Measurements from ENCODE around the gene NDUFA13. TPM values are rescaled to one million over a fixed set of nuclear protein-coding genes. Genes with fewer than 3 reads are reported as not detected.

NDUFA13 gene
- total RNA-seq, 1 donor from 2014 or later, result 218 TPM

GRCh38 chr19:19475015-19475765 is 40.8 kb upstream of the NDUFA13 start:
- H3K27ac ChIP-seq, result peak overlapping the region; percentile 18
- intact Hi-C loops (cut with DNase I), result no loop called here
- no peak for ATAC-seq

GRCh38 chr19:19475849-19476828 is 39.9 kb upstream of the NDUFA13 start:
- intact Hi-C loops (cut with DNase I), result no loop called here
- no peaks in the 10 kb centered on the region for H3K27me3 ChIP-seq (ENCODE audit: low read depth)
- H3K27ac ChIP-seq, result peak overlapping the region; percentile 18
- H3K4me3 ChIP-seq, result no peak overlapping the region
- H3K9me3 ChIP-seq, result no peaks in the 10 kb centered on the region
- DNase-seq (no peak), ATAC-seq (peak in 1 of 2 donors; percentile 8)
- peak; percentile 35 for TF ChIP-seq CTCF (IDR thresholded peaks at IDR 0.05)
- H3K36me3 ChIP-seq, result peaks cover 23% of the 10 kb centered on the region
- peaks cover 57% of the 10 kb centered on the region for H3K4me1 ChIP-seq

More at GRCh38 chr19:19475015-19475765, 40.8 kb upstream of the NDUFA13 start:
- Histone ChIP-seq H3K4me1 (peaks cover 61% of the 10 kb centered on the region), H3K27me3 (ENCODE audit: low read depth) (no peaks in the 10 kb centered on the region), H3K9me3 (no peaks in the 10 kb centered on the region), H3K4me3 (no peak overlapping the region), H3K36me3 (peaks cover 16% of the 10 kb centered on the region)
- TF ChIP-seq CTCF (IDR thresholded peaks at IDR 0.05), result no peak
- no peak for DNase-seq

GRCh38 chr19:19477705-19478383 is 38.2 kb upstream of the NDUFA13 start:
- H3K4me1 ChIP-seq, result peaks cover 40% of the 10 kb centered on the region
- peak; percentile 71 to 81 for ATAC-seq

GRCh38 chr19:19480688-19481087 is 35.3 kb upstream of the NDUFA13 start:
- TF ChIP-seq CTCF (IDR thresholded peaks at IDR 0.05), result no peak
- no peak for DNase-seq
- intact Hi-C loops (cut with DNase I), result no loop called here
- ATAC-seq, result no peak
- peaks cover 35% of the 10 kb centered on the region for H3K4me1 ChIP-seq
- H3K36me3 ChIP-seq, result peaks cover 28% of the 10 kb centered on the region
- H3K4me3 ChIP-seq, result no peak overlapping the region
- H3K27me3 ChIP-seq (ENCODE audit: low read depth), result no peaks in the 10 kb centered on the region
- H3K9me3 ChIP-seq, result no peaks in the 10 kb centered on the region
- H3K27ac ChIP-seq, result no peak overlapping the region

More at GRCh38 chr19:19477705-19478383, 38.2 kb upstream of the NDUFA13 start:
- Histone ChIP-seq H3K36me3 (peaks cover 22% of the 10 kb centered on the region), H3K27me3 (ENCODE audit: low read depth) (no peaks in the 10 kb centered on the region), H3K4me3 (no peak overlapping the region), H3K27ac (peak overlapping the region; percentile 14), H3K9me3 (no peaks in the 10 kb centered on the region)
- no peak for DNase-seq
- no peak for TF ChIP-seq CTCF (IDR thresholded peaks at IDR 0.05)
- intact Hi-C loops (cut with DNase I), result no loop called here
